NCI-H2196 treated with DMSO at 0.1 percent for 48 hours (cell line): ENCODE results near the gene CANT1.

Experiments used
- DNase-seq: peaks from one replicate; lab custom pipeline; 2025; ENCODE audit not compliant: unreplicated experiment; lab: John Stamatoyannopoulos, UW

The CANT1 gene

DNA sequence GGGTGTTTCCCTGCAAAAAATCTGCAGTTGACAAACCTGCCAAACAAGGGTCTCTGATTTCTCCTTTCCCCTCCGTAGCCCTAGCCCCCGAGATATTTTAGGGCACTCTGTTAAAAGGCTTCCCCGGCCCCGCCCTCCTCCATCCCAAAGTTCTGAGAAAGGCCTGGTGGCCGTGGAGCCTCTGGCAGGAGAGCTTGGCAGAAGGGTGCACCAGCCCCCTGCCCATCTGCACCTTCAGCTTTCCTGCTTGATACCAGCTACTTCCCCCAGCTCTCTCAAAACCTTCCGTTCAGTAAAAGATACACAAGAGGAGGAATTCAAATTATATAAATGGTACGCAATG is 711 bp upstream of the CANT1 start:
- DNase-seq, result no peak

DNA sequence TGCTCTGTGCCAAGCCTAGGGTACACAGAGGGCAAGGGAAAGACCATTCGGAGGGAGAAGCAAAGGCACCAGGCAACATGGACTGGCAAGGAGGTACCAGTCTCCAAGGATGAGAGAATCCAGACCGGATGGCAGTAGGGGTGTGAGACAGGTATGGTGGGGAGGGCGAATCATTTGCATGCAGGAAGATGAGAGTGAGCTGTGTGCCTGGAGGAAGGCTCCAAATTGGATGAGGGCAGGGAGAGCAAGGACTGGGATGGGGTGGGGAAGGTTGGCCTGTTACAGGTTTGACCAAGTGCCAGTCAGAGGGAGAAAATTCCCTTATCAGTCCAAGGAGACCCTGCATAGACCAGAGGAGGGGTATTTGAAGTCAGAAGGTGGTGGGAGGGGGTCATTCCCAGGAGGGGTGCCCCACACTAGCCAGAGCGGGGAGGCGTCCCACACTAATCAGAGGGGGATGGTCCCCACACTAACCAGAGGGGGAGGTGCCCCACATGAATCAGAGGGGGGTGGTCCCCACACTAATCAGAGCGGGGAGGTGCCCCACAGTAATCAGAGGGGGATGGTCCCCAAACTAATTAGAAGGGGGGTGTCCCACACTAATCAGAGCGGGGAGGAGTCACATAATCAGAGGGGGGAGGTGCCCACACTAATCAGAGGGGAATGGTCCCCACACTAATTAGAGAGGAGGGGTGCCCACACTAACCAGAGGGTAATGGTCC is 737 bp downstream of the CANT1 start:
- no peak for DNase-seq

- no peak for DNase-seq
Measured at GRCh38 chr17:79007504-79008381, 1.8 kb downstream of the CANT1 start.

DNA sequence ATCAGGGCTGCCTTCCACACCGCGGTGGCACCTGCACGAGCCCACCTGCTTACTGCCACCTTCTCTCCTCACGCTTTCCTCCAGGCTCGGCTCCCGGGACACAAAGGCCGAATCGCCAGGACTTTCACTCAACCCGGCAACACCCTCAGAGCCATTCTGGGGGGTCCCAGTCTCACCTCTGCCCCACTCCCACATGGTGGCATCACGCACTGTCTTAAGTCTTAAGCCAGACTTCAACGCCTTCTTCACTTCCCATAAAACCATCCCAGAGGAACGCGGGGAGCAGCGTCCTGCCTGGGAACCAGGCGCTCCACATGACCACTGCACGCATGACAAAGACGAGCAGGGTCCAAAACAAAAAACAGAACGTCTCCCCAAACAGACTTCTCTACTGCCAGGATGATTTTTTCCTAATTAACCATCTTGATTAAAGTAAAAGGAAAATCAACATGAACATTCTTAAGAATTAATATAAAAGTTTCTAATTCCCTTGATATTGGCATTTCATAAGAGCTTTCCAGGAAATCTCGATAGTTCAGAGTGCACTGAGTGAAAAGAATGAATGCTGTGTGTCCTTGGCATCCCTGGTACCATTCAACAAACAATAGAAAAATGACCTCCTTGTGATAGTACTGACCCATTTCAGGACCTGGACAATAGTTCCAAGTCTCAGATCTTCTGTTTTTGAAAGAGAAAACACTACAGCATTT is 2.6 kb downstream of the CANT1 start:
- DNase-seq, result no peak

DNA sequence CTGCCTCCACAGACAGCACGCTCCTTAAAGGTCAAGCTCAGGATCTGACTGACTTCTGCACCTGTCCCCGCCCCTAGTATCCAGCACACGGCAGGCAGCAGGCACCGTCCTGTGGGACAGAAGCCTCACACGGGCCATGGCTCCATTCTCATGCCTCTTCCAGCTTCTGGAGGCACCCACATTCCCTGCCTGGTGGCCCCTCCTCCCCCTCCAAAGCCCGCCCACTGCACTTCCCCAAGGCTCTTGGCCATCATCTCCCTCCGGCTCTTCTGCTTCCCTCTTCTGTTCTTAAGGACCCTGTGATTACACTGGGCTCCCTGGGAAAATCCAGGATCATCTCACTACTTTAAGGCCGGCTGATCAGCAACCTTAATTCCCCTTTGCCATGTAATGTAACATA is 3.5 kb downstream of the CANT1 start:
- no peak for DNase-seq

GRCh38 chr17:79005063-79005861 is 4.3 kb downstream of the CANT1 start:
- peak; percentile 98 for DNase-seq

GRCh38 chr17:79003661-79004411 is 5.7 kb downstream of the CANT1 start:
- DNase-seq, result no peak

- DNase-seq, result no peak
Measured at GRCh38 chr17:79002796-79003593, 6.6 kb downstream of the CANT1 start.

DNA sequence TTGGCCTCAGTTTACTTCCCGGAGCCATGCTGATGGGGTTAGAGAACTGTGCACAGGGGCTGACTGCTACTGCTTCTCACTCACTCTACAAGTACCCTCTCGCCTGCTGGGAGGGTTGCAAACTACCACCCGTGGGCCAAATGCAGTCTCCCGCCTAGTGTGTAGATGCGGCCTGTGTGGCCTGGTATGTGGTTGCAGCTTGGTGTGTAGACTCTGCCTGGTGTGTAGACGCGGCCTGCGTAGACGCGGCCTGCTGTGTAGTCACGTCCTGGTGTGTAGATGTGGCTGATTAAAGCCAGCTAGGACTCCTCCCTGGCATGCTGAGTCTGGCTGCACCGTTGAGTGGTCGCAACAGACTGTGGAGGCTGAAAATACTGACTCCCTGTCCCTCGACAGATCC is 7.3 kb downstream of the CANT1 start:
- DNase-seq, result no peak

DNA sequence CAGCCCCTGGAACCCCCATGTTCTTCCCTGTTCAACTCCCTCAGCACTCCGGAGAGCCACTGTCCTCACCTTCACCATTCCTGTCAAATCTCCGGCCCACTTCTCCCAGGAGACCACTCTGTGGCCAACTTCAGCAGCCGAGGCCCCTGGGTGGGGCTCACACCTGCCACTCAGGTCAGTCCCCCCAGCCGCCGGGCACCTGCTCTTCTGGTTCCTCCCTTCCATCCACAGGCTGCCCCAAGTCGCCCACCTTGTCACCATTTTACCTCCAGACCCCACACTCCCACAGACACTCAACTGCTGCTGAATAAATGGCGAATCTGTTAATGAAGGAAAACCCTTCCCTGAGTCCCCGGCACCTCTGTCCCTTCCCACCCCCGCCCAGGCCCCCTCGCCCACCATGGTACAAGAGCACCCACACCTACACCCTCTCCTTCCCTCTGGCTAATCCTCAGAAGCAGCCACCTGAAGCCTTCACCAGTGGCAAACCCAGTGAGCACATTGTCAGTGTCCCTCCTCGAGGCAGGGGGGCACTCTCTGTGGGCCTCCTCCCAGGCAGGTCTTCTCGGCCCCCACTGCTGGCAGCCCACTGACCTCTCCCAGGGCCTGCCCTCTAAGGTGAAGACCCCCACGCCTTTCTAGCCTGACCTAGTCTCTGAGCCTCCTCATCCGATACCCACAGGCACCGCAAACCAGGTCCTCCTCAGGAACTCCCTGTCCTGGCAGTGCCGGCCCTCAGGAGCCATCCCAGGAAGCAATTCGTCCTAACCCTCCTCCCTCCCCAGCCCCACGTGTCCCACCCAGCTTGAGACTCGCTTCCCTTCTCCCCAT is 8.2 kb downstream of the CANT1 start:
- DNase-seq, result no peak

GRCh38 chr17:79000396-79001189 is 9.0 kb downstream of the CANT1 start:
- no peak for DNase-seq

DNA sequence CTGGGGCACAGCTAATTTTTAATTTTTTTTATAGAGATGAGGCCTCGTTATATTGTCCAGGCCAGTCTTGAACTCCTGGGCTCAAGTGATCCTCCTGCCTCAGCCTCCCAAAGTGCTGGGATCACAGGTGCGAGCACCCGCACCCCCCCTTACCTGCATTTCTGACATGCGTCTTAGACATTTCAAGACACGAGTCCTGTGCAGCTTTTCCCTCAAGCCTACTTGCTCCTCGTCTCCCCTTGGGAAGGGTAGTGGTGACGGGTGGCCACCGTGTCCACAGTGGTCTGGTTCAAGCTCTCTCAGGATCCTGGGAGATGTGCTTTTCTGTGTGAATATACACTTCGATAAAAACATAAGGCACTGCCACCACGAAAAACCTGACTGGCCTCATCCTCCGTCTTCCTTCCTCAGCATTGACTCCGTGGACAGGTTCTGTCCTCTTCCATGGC is 9.6 kb downstream of the CANT1 start:
- DNase-seq, result no peak

- peak; percentile 17 for DNase-seq
Measured at GRCh38 chr17:78999056-78999768, 10.4 kb downstream of the CANT1 start.

GRCh38 chr17:78998311-78999055 is 11.1 kb downstream of the CANT1 start:
- no peak for DNase-seq

- DNase-seq, result no peak
Measured at GRCh38 chr17:78997881-78998280, 11.7 kb downstream of the CANT1 start.

GRCh38 chr17:78997231-78997741 is 12.3 kb downstream of the CANT1 start:
- no peak for DNase-seq
